ENCODE results near the gene CRIM1. TPM values are rescaled to one million over a fixed set of nuclear protein-coding genes. Genes with fewer than 3 reads are reported as not detected.
A peak's percentile ranks its signal among the peaks of the same experiment; 100 is the strongest.
"Not testable (repeated sequence)": the region's sequence is repeated elsewhere in the genome, so short reads cannot be mapped to it uniquely, and the experiment has no call there.

CRIM1 gene, protein sequence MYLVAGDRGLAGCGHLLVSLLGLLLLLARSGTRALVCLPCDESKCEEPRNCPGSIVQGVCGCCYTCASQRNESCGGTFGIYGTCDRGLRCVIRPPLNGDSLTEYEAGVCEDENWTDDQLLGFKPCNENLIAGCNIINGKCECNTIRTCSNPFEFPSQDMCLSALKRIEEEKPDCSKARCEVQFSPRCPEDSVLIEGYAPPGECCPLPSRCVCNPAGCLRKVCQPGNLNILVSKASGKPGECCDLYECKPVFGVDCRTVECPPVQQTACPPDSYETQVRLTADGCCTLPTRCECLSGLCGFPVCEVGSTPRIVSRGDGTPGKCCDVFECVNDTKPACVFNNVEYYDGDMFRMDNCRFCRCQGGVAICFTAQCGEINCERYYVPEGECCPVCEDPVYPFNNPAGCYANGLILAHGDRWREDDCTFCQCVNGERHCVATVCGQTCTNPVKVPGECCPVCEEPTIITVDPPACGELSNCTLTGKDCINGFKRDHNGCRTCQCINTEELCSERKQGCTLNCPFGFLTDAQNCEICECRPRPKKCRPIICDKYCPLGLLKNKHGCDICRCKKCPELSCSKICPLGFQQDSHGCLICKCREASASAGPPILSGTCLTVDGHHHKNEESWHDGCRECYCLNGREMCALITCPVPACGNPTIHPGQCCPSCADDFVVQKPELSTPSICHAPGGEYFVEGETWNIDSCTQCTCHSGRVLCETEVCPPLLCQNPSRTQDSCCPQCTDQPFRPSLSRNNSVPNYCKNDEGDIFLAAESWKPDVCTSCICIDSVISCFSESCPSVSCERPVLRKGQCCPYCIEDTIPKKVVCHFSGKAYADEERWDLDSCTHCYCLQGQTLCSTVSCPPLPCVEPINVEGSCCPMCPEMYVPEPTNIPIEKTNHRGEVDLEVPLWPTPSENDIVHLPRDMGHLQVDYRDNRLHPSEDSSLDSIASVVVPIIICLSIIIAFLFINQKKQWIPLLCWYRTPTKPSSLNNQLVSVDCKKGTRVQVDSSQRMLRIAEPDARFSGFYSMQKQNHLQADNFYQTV
- total RNA-seq (1 to 10 TPM in 3 of 5 experiments, under 1 TPM in 2; 0.75 to 7.1 (median 1.2) TPM), polyA plus RNA-seq (under 1 TPM; 0.10 to 0.13 TPM), total RNA-seq (4.3 reads per million, percentile 22 among the genes with 10 or more reads in this experiment)

DNA sequence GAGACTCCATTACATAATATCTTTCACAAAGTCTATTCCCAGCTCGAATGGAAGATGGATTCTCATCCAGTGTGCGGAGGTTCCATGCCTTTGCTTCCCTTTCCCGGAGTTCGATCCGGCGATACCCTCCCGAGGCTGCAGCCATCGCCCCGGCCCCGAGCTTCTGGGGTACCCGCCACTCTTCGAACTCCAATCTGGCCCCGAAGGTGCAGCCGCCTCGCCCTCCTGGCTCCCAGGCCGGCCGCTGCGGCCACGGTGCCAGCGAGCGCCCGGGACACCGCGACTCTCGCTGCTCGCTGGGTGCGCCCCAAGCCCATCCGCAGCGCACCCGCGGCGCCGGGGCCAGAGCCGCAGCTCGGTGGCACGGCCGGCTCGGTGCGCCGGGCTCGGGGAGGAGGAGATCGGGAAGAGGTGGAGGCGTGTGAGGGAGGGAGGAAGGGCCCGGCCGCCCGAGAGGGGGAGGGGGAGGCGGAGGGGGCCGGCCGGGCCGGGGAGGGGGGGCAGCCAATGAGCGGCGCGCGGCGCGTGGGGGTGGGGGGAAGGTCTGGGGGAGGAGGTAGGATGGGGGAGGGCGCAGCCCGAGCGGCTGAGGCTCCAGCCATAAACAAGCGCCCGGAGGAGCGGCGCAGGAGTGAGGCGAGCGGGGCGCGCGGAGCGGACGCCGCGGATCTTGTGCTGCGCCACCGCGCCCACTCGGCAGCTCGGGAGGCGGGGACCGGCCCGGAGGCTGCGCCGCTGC is at the start of gene CRIM1:
Gene CRIM1, plus strand, starts transcription at position 628 of the 739 bp plus-strand sequence. CDS start 515 bp downstream, outside the sequence.
- H3K4me1 ChIP-seq (ENCODE audit: control insufficient read depth in 2 of 2, insufficient read depth in 2 of 2, low read length in 2 of 2) = peaks cover 9 to 13% of the 10 kb centered on the region in 2 donors
- Mint-ChIP-seq H3K4me1 (peaks cover 19 to 44% (median 28%) of the 10 kb centered on the region in 7 donors), H3K27me3 (peaks cover 25 to 65% (median 42%) of the 10 kb centered on the region in 5 donors), H3K9me3 (no peaks in the 10 kb centered on the region), H3K36me3 (no peaks in the 10 kb centered on the region), H3K4me3 (peak within 1 kb of the TSS; percentile 64 to 89 (median 86)), H3K27ac (peak within 1 kb of the TSS in 1 of 9 donors; percentile 4)
- no peaks in the 10 kb centered on the region for H3K36me3 ChIP-seq (ENCODE audit: control insufficient read depth in 2 of 3, insufficient read depth in 3 of 3, low read length in 3 of 3)
- intact Hi-C loops (cut with micrococcal nuclease) = loop anchor here (1.0 to 5.0 kb wide), 4 partner anchors 242 to 478 kb away; no protein-coding TSS in a partner anchor
- peak within 1 kb of the TSS; percentile 62 for H3K4me3 ChIP-seq (ENCODE audit: low read length)
- no peak within 1 kb of the TSS for H3K27ac ChIP-seq (ENCODE audit: low read depth, low read length)
- H3K27me3 ChIP-seq (ENCODE audit: control insufficient read depth in 2 of 2, insufficient read depth in 2 of 2, low read length in 2 of 2) = peaks cover 0 to 7% of the 10 kb centered on the region in 2 donors
- POLR2A ChIA-PET = no interaction called here
- H3K9me3 ChIP-seq (ENCODE audit: control insufficient read depth in 2 of 3, low read length in 3 of 3) = no peaks in the 10 kb centered on the region
- DNase-seq = peak in 5 of 9 donors; percentile 4 to 72 (median 15)
- CTCF ChIA-PET = no interaction called here
- peak; percentile 58 for ATAC-seq

DNA sequence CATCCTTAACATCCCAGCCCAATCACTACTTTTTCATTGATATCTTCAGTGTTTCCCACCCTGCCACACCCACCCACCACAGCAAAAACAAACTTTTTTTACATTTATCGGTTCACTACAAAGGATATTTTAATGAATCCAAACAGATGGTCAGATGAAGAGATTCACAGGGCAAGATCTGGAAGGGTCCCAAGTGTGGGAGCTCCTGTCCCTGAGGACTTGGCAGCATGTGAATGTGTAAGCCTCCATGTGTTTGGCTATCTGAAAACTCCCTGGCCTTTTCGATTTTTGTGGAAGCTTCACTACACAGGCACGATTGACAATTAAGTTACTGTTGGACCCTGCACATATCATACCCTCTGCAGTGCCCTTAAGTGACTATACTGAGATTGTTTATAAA is 48.1 kb upstream of the CRIM1 start:
- intact Hi-C loops (cut with micrococcal nuclease) = no loop called here
- H3K27ac ChIP-seq (ENCODE audit: low read depth, low read length) = no peak overlapping the region
- H3K4me3 ChIP-seq (ENCODE audit: low read length) = no peak overlapping the region
- no peaks in the 10 kb centered on the region for H3K9me3 ChIP-seq (ENCODE audit: control insufficient read depth in 2 of 3, low read length in 3 of 3)
- Mint-ChIP-seq H3K27me3 (peaks cover 0 to 8% (median 0%) of the 10 kb centered on the region in 5 donors), H3K4me1 (peaks cover 6 to 25% (median 20%) of the 10 kb centered on the region in 7 donors), H3K9me3 (peaks cover 0 to 12% (median 0%) of the 10 kb centered on the region in 11 donors), H3K36me3 (peaks cover 0 to 17% (median 0%) of the 10 kb centered on the region in 5 donors), H3K27ac (no peak overlapping the region), H3K4me3 (no peak overlapping the region)
- DNase-seq = no peak
- ChIA-PET POLR2A (no interaction called here), CTCF (no interaction called here)
- ATAC-seq = no peak
- no peaks in the 10 kb centered on the region for H3K27me3 ChIP-seq (ENCODE audit: control insufficient read depth in 2 of 2, insufficient read depth in 2 of 2, low read length in 2 of 2)
- no peaks in the 10 kb centered on the region for H3K4me1 ChIP-seq (ENCODE audit: control insufficient read depth in 2 of 2, insufficient read depth in 2 of 2, low read length in 2 of 2)
- no peaks in the 10 kb centered on the region for H3K36me3 ChIP-seq (ENCODE audit: control insufficient read depth in 2 of 3, insufficient read depth in 3 of 3, low read length in 3 of 3)

DNA sequence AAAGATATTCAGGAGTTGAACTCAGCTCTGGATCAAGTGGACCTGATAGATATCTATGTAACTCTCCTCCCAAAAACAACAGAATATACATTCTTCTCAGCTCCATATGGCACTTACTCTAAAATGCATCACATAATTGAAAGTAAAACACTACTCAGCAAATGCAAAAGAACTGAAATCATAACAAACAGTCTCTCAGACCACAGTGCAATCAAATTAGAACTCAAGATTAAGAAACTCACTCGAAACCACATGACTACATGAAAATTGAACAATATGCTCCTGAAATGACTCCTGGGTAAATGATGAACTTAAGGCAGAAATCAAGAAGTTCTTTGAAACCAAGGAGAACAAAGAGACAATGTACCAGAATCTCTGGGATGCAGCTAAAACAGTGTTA is 45.1 kb upstream of the CRIM1 start:
- H3K4me3 ChIP-seq (ENCODE audit: low read length); intact Hi-C loops (cut with micrococcal nuclease); H3K27me3 ChIP-seq (ENCODE audit: control insufficient read depth in 2 of 2, insufficient read depth in 2 of 2, low read length in 2 of 2); ATAC-seq; H3K27ac ChIP-seq (ENCODE audit: low read depth, low read length); H3K27me3 Mint-ChIP-seq; H3K9me3 ChIP-seq (ENCODE audit: control insufficient read depth in 2 of 3, low read length in 3 of 3); H3K36me3 ChIP-seq (ENCODE audit: control insufficient read depth in 2 of 3, insufficient read depth in 3 of 3, low read length in 3 of 3); H3K4me1 ChIP-seq (ENCODE audit: control insufficient read depth in 2 of 2, insufficient read depth in 2 of 2, low read length in 2 of 2); H3K4me3 Mint-ChIP-seq; DNase-seq; CTCF ChIA-PET; POLR2A ChIA-PET: not testable (repeated sequence)
- Mint-ChIP-seq H3K36me3 (peaks cover 0 to 19% (median 6%) of the 10 kb centered on the region in 5 donors), H3K4me1 (peaks cover 5 to 29% (median 20%) of the 10 kb centered on the region in 7 donors), H3K27ac (peak overlapping the region in 1 of 9 donors; percentile 6), H3K9me3 (peaks cover 0 to 20% (median 5%) of the 10 kb centered on the region in 11 donors)

DNA sequence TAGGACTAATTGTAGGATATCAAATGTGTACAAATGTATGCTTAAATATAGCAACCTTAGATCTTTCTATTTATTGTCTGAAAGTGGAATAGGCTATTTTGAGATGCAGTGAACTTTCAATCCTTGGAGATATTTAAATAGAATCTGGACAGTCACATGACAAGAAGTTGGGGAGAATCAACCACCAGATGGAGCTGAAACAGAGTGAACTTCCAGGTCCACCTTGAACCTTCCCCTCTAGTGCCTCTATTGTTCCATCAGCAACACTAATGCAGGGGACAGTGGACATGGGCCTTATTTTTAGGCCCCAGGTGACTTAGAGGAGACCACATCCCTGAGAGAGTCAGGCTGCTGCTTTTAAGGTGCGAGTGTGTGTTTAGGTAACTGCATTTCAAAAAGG is 37.0 kb upstream of the CRIM1 start:
- Histone ChIP-seq H3K36me3 (ENCODE audit: control insufficient read depth in 2 of 3, insufficient read depth in 3 of 3, low read length in 3 of 3) (no peaks in the 10 kb centered on the region), H3K4me1 (ENCODE audit: control insufficient read depth in 2 of 2, insufficient read depth in 2 of 2, low read length in 2 of 2) (no peaks in the 10 kb centered on the region), H3K4me3 (ENCODE audit: low read length) (no peak overlapping the region), H3K27me3 (ENCODE audit: control insufficient read depth in 2 of 2, insufficient read depth in 2 of 2, low read length in 2 of 2) (no peaks in the 10 kb centered on the region), H3K9me3 (ENCODE audit: control insufficient read depth in 2 of 3, low read length in 3 of 3) (no peaks in the 10 kb centered on the region), H3K27ac (ENCODE audit: low read depth, low read length) (no peak overlapping the region)
- Mint-ChIP-seq H3K27ac (no peak overlapping the region), H3K36me3 (peaks cover 0 to 7% (median 6%) of the 10 kb centered on the region in 5 donors), H3K4me1 (peaks cover 0 to 8% (median 0%) of the 10 kb centered on the region in 7 donors), H3K27me3 (peaks cover 0 to 17% (median 11%) of the 10 kb centered on the region in 5 donors), H3K9me3 (peaks cover 0 to 14% (median 6%) of the 10 kb centered on the region in 11 donors), H3K4me3 (no peak overlapping the region)
- DNase-seq = no peak
- POLR2A ChIA-PET = no interaction called here
- ATAC-seq = no peak
- intact Hi-C loops (cut with micrococcal nuclease) = no loop called here
- CTCF ChIA-PET = no interaction called here

DNA sequence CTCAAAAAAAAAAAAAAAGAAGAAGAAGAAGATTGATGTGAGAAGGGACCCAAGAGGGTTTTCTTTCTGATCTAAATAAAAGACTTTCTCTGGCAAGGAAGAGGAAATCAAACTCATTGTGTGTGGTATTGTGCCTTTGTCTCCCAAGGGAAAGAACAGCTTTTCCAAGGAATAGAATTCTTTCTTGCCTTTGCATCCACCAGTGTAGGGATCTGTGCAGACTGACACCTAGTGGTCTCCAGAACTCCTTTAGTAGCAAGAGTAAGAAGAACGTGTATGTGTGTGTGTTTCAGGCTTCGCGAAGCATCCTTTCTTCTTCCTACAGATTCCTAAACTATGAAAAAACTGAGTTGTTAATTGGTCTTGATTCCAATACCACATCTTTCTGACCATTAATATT is 33.5 kb upstream of the CRIM1 start:
- H3K36me3 ChIP-seq (ENCODE audit: control insufficient read depth in 2 of 3, insufficient read depth in 3 of 3, low read length in 3 of 3) = no peaks in the 10 kb centered on the region
- ATAC-seq (no peak), DNase-seq (peak in 1 of 9 donors; percentile 0)
- CTCF ChIA-PET = interaction anchor here (0.6 kb wide), 1 partner anchor 64 kb away, joined by 3 read pairs; no protein-coding TSS in a partner anchor
- Mint-ChIP-seq H3K36me3 (peaks cover 0 to 3% (median 0%) of the 10 kb centered on the region in 5 donors), H3K4me1 (peaks cover 0 to 8% (median 0%) of the 10 kb centered on the region in 7 donors), H3K4me3 (no peak overlapping the region), H3K9me3 (peaks cover 0 to 6% (median 2%) of the 10 kb centered on the region in 11 donors), H3K27me3 (peaks cover 0 to 26% (median 8%) of the 10 kb centered on the region in 5 donors), H3K27ac (no peak overlapping the region)
- H3K27me3 ChIP-seq (ENCODE audit: control insufficient read depth in 2 of 2, insufficient read depth in 2 of 2, low read length in 2 of 2) = no peaks in the 10 kb centered on the region
- intact Hi-C loops (cut with micrococcal nuclease) = no loop called here
- H3K4me3 ChIP-seq (ENCODE audit: low read length) = no peak overlapping the region
- POLR2A ChIA-PET = no interaction called here
- no peak overlapping the region for H3K27ac ChIP-seq (ENCODE audit: low read depth, low read length)
- no peaks in the 10 kb centered on the region for H3K4me1 ChIP-seq (ENCODE audit: control insufficient read depth in 2 of 2, insufficient read depth in 2 of 2, low read length in 2 of 2)
- H3K9me3 ChIP-seq (ENCODE audit: control insufficient read depth in 2 of 3, low read length in 3 of 3) = no peaks in the 10 kb centered on the region

DNA sequence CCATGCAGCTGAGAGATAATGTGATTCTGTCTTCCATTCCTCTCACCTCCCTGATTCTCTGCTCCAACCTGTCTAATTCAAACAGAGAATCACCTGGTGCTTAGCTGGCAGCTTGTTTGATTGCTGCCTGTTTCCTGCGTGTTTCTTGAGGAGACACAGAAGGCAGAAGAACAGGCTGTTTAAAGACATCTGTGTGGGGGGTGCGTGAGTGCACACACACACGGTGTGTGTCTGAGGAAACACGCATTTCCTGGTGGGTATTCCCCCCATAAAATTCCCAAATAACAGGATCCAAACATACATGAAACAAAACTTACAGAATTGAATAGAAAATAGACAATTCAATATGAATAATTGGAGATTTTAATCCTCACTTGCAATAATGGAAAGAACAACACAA is 29.3 kb upstream of the CRIM1 start:
- H3K4me3 Mint-ChIP-seq = no peak overlapping the region
- no peak overlapping the region for H3K4me3 ChIP-seq (ENCODE audit: low read length)
- peaks cover 0 to 6% (median 0%) of the 10 kb centered on the region in 11 donors for H3K9me3 Mint-ChIP-seq
- no peaks in the 10 kb centered on the region for H3K36me3 ChIP-seq (ENCODE audit: control insufficient read depth in 2 of 3, insufficient read depth in 3 of 3, low read length in 3 of 3)
- no peaks in the 10 kb centered on the region for H3K4me1 ChIP-seq (ENCODE audit: control insufficient read depth in 2 of 2, insufficient read depth in 2 of 2, low read length in 2 of 2)
- DNase-seq (no peak), ATAC-seq (no peak)
- H3K27me3 Mint-ChIP-seq = peaks cover 0 to 31% (median 7%) of the 10 kb centered on the region in 5 donors
- no peak overlapping the region for H3K27ac ChIP-seq (ENCODE audit: low read depth, low read length)
- H3K36me3 Mint-ChIP-seq = no peaks in the 10 kb centered on the region
- intact Hi-C loops (cut with micrococcal nuclease) = no loop called here
- H3K4me1 Mint-ChIP-seq = peaks cover 0 to 8% (median 1%) of the 10 kb centered on the region in 7 donors
- no peaks in the 10 kb centered on the region for H3K27me3 ChIP-seq (ENCODE audit: control insufficient read depth in 2 of 2, insufficient read depth in 2 of 2, low read length in 2 of 2)
- H3K27ac Mint-ChIP-seq = no peak overlapping the region
- H3K9me3 ChIP-seq (ENCODE audit: control insufficient read depth in 2 of 3, low read length in 3 of 3) = no peaks in the 10 kb centered on the region
- CTCF ChIA-PET = no interaction called here
- POLR2A ChIA-PET = no interaction called here

All from naive thymus-derived CD4-positive, alpha-beta T cell (primary cell).